Loucy (cell line): Measurements from ENCODE around the gene SSH2.

Source experiments
- H2AFZ ChIP-seq: fragments of 200-600 bp; sonication (generic); 2 replicates; pipeline ENCODE4 v1.6.0; 2016; ENCODE audit warnings: antibody characterized with exemption, mild to moderate bottlenecking, low read length, moderate library complexity
- H3F3A ChIP-seq: fragments of 200-600 bp; 2 replicates; pipeline ENCODE4 v1.6.0; 2016; ENCODE audit warnings: antibody characterized with exemption, low read depth, mild to moderate bottlenecking
- H3K27me3 ChIP-seq: fragments of 200-600 bp; sonication (generic); 2 replicates; pipeline ENCODE4 v1.6.1; 2014; ENCODE audit warnings: low read length, mild to moderate bottlenecking; ENCODE audit not compliant: insufficient read depth, poor library complexity, severe bottlenecking
- H3K36me3 ChIP-seq: fragments of 200-600 bp; sonication (generic); 2 replicates; pipeline ENCODE4 v1.6.1; 2016; ENCODE audit warnings: low read length; ENCODE audit not compliant: insufficient read depth
- H3K4me1 ChIP-seq: fragments of 200-600 bp; sonication (generic); 2 replicates; pipeline ENCODE4 v1.5.1; 2014; ENCODE audit warnings: low read length, mild to moderate bottlenecking; ENCODE audit not compliant: insufficient read depth, poor library complexity, severe bottlenecking
- H3K4me2 ChIP-seq: fragments of 200-600 bp; sonication (generic); 2 replicates; pipeline ENCODE4 v1.6.0; 2014; ENCODE audit warnings: antibody characterized with exemption, low read length, low read depth, mild to moderate bottlenecking; ENCODE audit not compliant: poor library complexity, severe bottlenecking
- H3K4me3 ChIP-seq: fragments of 200-600 bp; sonication (generic); 2 replicates; pipeline ENCODE4 v1.5.1; 2014; ENCODE audit warnings: low read length, mild to moderate bottlenecking, mixed read lengths; ENCODE audit not compliant: poor library complexity, severe bottlenecking
- H3K79me2 ChIP-seq: fragments of 200-600 bp; sonication (generic); 2 replicates; pipeline ENCODE4 v1.6.1; 2014; ENCODE audit warnings: low read length; ENCODE audit not compliant: insufficient read depth
- H3K9ac ChIP-seq: fragments of 200-600 bp; sonication (generic); 2 replicates; pipeline ENCODE4 v1.6.0; 2014; ENCODE audit warnings: mild to moderate bottlenecking, low read depth, low read length, moderate library complexity; ENCODE audit not compliant: poor library complexity, severe bottlenecking
- H3K9me2 ChIP-seq: fragments of 200-600 bp; sonication (generic); replicated peaks from 2 replicates; pipeline ENCODE4 v1.6.1; 2016; ENCODE audit warnings: low read depth, low read length, mixed read lengths
- H3K9me3 ChIP-seq: fragments of 200-600 bp; sonication (generic); 2 replicates; pipeline ENCODE4 v1.6.1; 2014; ENCODE audit warnings: mild to moderate bottlenecking, antibody characterized with exemption, low read length, low read depth; ENCODE audit not compliant: insufficient read depth
- H4K20me1 ChIP-seq: fragments of 200-600 bp; sonication (generic); 2 replicates; pipeline ENCODE4 v1.6.0; 2014; ENCODE audit warnings: antibody characterized with exemption, low read length, mild to moderate bottlenecking; ENCODE audit not compliant: insufficient read depth, poor library complexity, severe bottlenecking
- EZH2phosphoT487 ChIP-seq: fragments of 200-600 bp; IDR thresholded peaks from 2 replicates; pipeline ENCODE4 v1.6.1; 2018; ENCODE audit warnings: antibody characterized with exemption, mild to moderate bottlenecking, moderate library complexity, borderline replicate concordance
- TF ChIP-seq, protein P1 (sequence below): fragments of 200-600 bp; sonication (generic); conservative IDR thresholded peaks from 2 replicates; pipeline ENCODE4 v1.5.1; 2014; ENCODE audit warnings: mild to moderate bottlenecking, antibody characterized with exemption, low read length

Gene SSH2

DNA sequence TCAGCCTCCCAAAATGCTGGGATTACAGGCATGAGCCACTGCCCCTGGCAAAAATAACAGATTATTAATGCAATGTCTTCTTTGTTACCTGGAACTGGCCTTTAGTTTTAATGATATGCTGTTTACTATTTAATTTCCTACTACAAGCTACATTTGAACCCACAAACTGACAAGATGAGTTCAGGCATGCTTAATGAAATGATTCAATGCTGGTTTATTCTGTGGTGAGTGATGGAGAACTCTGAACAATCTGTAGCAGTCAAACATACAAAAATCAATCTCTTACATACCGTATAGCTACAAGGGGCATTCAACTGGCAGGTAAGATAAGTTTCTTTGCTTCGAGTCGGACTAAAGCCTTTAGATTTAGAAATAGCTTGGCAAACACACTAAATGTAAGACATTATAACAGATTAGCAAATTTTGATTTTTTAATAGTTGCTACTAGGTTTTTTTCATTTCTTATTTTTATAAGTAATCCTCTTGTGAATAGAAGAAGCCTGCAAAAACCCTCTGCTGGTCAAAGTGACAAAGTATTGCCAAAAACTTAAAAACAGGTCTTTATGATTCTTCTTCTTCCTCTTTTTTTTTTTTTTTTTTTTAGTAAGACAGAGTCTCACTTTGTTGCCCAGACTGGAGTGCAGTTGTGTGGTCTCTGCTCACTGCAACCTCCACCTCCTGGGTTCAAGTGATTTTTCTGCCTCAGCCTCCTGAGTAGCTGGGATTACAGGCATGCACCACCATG, 138.5 kb downstream of the SSH2 start:
- 0 out of 2 replicates have a peak, but pooled peaks cover 6% of the 10 kb centered on the region for H3K79me2 ChIP-seq
- peaks cover 23% of the 10 kb centered on the region; the same call in 1 of the 2 replicates for H3K36me3 ChIP-seq
- TF ChIP-seq, protein P1, sequence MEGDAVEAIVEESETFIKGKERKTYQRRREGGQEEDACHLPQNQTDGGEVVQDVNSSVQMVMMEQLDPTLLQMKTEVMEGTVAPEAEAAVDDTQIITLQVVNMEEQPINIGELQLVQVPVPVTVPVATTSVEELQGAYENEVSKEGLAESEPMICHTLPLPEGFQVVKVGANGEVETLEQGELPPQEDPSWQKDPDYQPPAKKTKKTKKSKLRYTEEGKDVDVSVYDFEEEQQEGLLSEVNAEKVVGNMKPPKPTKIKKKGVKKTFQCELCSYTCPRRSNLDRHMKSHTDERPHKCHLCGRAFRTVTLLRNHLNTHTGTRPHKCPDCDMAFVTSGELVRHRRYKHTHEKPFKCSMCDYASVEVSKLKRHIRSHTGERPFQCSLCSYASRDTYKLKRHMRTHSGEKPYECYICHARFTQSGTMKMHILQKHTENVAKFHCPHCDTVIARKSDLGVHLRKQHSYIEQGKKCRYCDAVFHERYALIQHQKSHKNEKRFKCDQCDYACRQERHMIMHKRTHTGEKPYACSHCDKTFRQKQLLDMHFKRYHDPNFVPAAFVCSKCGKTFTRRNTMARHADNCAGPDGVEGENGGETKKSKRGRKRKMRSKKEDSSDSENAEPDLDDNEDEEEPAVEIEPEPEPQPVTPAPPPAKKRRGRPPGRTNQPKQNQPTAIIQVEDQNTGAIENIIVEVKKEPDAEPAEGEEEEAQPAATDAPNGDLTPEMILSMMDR, result no peak
- TF ChIP-seq EZH2phosphoT487, result no peak
- no peaks in the 10 kb centered on the region for H3K4me1 ChIP-seq
- no peak overlapping the region for H3K4me3 ChIP-seq
- no peak overlapping the region for H3K4me2 ChIP-seq
- H3K9me2 ChIP-seq, result no peaks in the 10 kb centered on the region
- H3F3A ChIP-seq, result no peaks in the 10 kb centered on the region
- no peak overlapping the region for H2AFZ ChIP-seq
- no peaks in the 10 kb centered on the region for H3K9me3 ChIP-seq
- H4K20me1 ChIP-seq, result no peaks in the 10 kb centered on the region
- no peak overlapping the region for H3K9ac ChIP-seq
- H3K27me3 ChIP-seq, result no peaks in the 10 kb centered on the region

DNA sequence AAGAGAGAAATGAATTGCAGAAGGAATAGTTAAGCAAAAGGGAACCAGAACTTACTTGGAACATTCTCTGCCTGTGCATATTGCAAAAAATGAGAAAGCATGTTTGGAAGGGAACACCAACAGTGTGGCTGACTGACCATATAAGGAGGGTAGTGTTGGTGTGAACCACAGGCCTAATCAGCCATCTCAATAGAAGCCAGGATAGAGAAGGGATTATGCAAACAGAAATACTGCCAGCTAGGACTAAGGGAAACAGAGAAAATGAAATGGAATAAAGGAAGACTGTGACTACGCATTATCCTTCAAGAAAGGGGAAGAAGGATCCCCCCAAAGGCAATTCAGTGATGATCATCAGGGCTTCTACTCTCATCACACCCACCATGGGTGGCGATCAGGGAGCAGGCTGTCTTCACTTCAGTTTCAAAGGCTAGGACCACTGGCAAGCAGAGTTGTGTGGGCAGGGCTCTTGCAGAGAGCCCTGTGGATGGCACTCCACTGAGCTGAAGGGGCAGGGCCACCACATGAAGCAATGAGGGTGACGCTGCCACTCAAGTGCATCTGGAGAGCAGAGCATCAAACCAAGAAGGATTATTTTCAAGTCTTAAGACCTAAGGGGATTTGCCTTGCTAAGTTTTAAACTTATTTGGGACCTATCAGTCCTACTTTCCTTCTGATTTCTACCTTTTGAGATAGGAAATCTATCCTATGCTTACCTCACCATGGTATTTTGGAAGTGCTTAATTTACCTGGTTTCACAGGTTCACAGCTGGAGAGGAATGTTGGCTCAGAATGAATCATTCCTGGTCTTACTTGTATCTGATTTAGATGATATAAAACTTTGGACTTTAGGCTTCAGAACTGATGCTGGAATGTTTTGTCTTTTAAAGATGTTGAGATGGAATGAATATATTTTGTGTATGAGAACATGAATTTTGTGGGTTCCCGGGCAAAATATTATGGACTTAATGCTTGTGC, 140.5 kb downstream of the SSH2 start:
- H3K79me2 ChIP-seq, result 0 out of 2 replicates have a peak, but pooled peaks cover 3% of the 10 kb centered on the region
- TF ChIP-seq, protein P1, result no peak
- no peak for TF ChIP-seq EZH2phosphoT487
- H3F3A ChIP-seq, result no peaks in the 10 kb centered on the region
- no peak overlapping the region for H2AFZ ChIP-seq
- H3K9me3 ChIP-seq, result no peaks in the 10 kb centered on the region
- no peak overlapping the region for H3K4me3 ChIP-seq
- no peak overlapping the region for H3K9ac ChIP-seq
- H3K9me2 ChIP-seq, result no peaks in the 10 kb centered on the region
- peaks cover 23% of the 10 kb centered on the region; the same call in 1 of the 2 replicates for H3K36me3 ChIP-seq
- H4K20me1 ChIP-seq, result no peaks in the 10 kb centered on the region
- no peak overlapping the region for H3K4me2 ChIP-seq
- H3K27me3 ChIP-seq, result no peaks in the 10 kb centered on the region
- no peaks in the 10 kb centered on the region for H3K4me1 ChIP-seq

DNA sequence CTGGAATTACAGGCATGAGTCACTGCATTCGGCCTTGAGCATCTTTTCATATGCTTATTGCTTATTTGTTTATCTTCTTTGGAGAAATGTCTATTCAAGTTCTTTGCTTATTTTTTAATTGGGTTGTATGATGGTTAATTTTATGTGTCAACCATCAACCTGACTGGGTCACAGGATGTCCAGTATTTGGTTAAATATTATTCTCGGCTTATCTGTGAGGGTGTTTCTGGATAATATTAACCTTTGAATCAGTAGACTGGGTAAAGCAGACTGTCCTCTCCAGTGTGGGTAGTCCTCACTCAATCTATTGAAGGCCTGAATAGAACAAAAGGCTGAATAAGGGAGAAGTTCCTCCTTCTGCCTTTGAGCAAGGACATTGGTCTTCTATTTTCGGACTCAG, 142.0 kb downstream of the SSH2 start:
- TF ChIP-seq, protein P1, result no peak
- TF ChIP-seq EZH2phosphoT487, result no peak
- H3K36me3 ChIP-seq, result peaks cover 20% of the 10 kb centered on the region; the same call in 1 of the 2 replicates

More for the DNA sequence above, 142.0 kb downstream of the SSH2 start:
- H3K9ac ChIP-seq, result no peak overlapping the region
- H3K4me2 ChIP-seq, result no peak overlapping the region
- no peaks in the 10 kb centered on the region for H3K9me3 ChIP-seq
- H3F3A ChIP-seq, result no peaks in the 10 kb centered on the region
- H3K79me2 ChIP-seq, result no peaks in the 10 kb centered on the region
- no peak overlapping the region for H3K4me3 ChIP-seq
- no peaks in the 10 kb centered on the region for H3K9me2 ChIP-seq
- peaks cover under 1% of the 10 kb centered on the region for H3K4me1 ChIP-seq
- no peaks in the 10 kb centered on the region for H4K20me1 ChIP-seq
- no peaks in the 10 kb centered on the region for H3K27me3 ChIP-seq
- H2AFZ ChIP-seq, result no peak overlapping the region
